K562 (cell line): Measurements from ENCODE around the gene EGF. TPM values are rescaled to one million over a fixed set of nuclear protein-coding genes. Genes with fewer than 3 reads are reported as not detected.

Experiments
- ATAC-seq: fragments of 200-7000 bp; cut with Tn5 transposase; 3 replicates; pipeline ENCODE4 v1.9.1; 2020; ENCODE audit warnings: moderate library complexity
- BruUV-seq: library from RNA; stranded (reverse); fragments of 400-500 nt; replicated peaks from 2 replicates; lab custom pipeline; 2021; lab: Mats Ljungman, UMichigan
- CTCF ChIA-PET: fragments of 300-600 bp; formaldehyde crosslinking; extraction: SDS; loops from one replicate; lab custom pipeline; 2021; ENCODE audit warnings: low intra/inter-chr PET ratio; lab: Yijun Ruan, JAX
- POLR2A ChIA-PET: fragments of 300-600, 350-650 bp; sonication (Branson Sonifier 250); formaldehyde crosslinking; extraction: SDS; loops from one replicate; lab custom pipeline; 2021; ENCODE audit warnings: antibody characterized with exemption, inconsistent platforms; lab: Yijun Ruan, JAX
- DNase-seq, 4 experiments: peaks; one replicate each; pipeline versions ENCODE4 v3.0.0 to v3.0.0-alpha.2; 2011 to 2018; ENCODE audit warnings: low spot score in 3 of 4, mixed read lengths in 3 of 4; ENCODE audit errors: extremely low read depth in 1 of 4
- FAIRE-seq: peaks from 2 replicates; lab custom pipeline; 2011; peaks lifted over from hg19 to GRCh38; lab: Jason Lieb, UNC
- H2AFZ ChIP-seq: 2 replicates; pipeline ENCODE4 v1.6.0; 2011; ENCODE audit warnings: low read depth, low read length, control low read depth, inconsistent platforms
- H3K27ac ChIP-seq: fragments of 200-600 bp; 3 replicates; pipeline ENCODE4 v1.8.0; 2011; ENCODE audit warnings: low read depth, mild to moderate bottlenecking, control low read depth, inconsistent platforms, low read length, moderate library complexity, mixed read lengths; ENCODE audit errors: extremely low read depth
- H3K27me3 ChIP-seq, 2 experiments: fragments of 300-600 bp in 1 of 2; 2 replicates in 1 of 2; 3 replicates in 1 of 2; pipeline versions ENCODE4 v1.6.0 to v1.8.0; 2011; ENCODE audit warnings: inconsistent platforms in 2 of 2, low read length in 2 of 2, mild to moderate bottlenecking in 1 of 2, mixed read lengths in 1 of 2, moderate library complexity in 1 of 2; ENCODE audit not compliant: control insufficient read depth in 2 of 2, insufficient read depth in 2 of 2
- H3K36me3 ChIP-seq: fragments of 300-600 bp; 3 replicates; pipeline ENCODE4 v1.8.0; 2011; ENCODE audit warnings: mild to moderate bottlenecking, low read length, inconsistent platforms; ENCODE audit not compliant: control insufficient read depth, insufficient read depth
- H3K4me1 ChIP-seq, 2 experiments: fragments of 200-600 bp in 1 of 2; replicated peaks in 1 of 2; 2 replicates in 1 of 2; 3 replicates in 1 of 2; pipeline versions ENCODE4 v1.5.1 to v1.8.0; 2011; ENCODE audit warnings: inconsistent platforms in 2 of 2, low read length in 2 of 2, mild to moderate bottlenecking in 1 of 2, mixed read lengths in 1 of 2, moderate library complexity in 1 of 2; ENCODE audit not compliant: control insufficient read depth in 2 of 2, insufficient read depth in 2 of 2
- H3K4me2 ChIP-seq: 2 replicates; pipeline ENCODE4 v1.6.1; 2011; ENCODE audit warnings: low read length, control low read depth, inconsistent platforms, mixed read lengths; ENCODE audit not compliant: insufficient read depth
- H3K4me3 ChIP-seq: fragments of 200-600 bp; sonication (generic), shearing (Covaris generic); 2 replicates; pipeline ENCODE4 v1.5.1; 2016; ENCODE audit warnings: control low read depth, inconsistent platforms
- H3K79me2 ChIP-seq: fragments of 200-600 bp; 3 replicates; pipeline ENCODE4 v1.8.0; 2011; ENCODE audit warnings: low read length, inconsistent platforms; ENCODE audit not compliant: control insufficient read depth, insufficient read depth
- H3K9ac ChIP-seq, 2 experiments: 2 replicates each; pipeline versions ENCODE4 v1.6.0 to v1.6.1; 2011; ENCODE audit warnings: low read depth in 2 of 2, low read length in 2 of 2, control low read depth in 1 of 2, inconsistent platforms in 1 of 2, mild to moderate bottlenecking in 1 of 2, mixed read lengths in 1 of 2; ENCODE audit not compliant: insufficient read depth in 1 of 2
- H3K9me1 ChIP-seq: one replicate; pipeline ENCODE4 v1.6.0; 2011; ENCODE audit warnings: inconsistent platforms, mild to moderate bottlenecking, low read length, moderate library complexity; ENCODE audit not compliant: control insufficient read depth, insufficient read depth
- H3K9me3 ChIP-seq: replicated peaks from 2 replicates; pipeline ENCODE4 v1.5.1; 2011; ENCODE audit warnings: low read depth, low read length, inconsistent platforms; ENCODE audit not compliant: control insufficient read depth, insufficient read depth
- H4K20me1 ChIP-seq: replicated peaks from 2 replicates; pipeline ENCODE4 v1.6.1; 2011; ENCODE audit warnings: low read length, inconsistent platforms, mixed read lengths; ENCODE audit not compliant: control insufficient read depth, insufficient read depth
- CREB3 ChIP-seq: fragments of 450-650 bp; conservative IDR thresholded peaks from 2 replicates; pipeline ENCODE4 v1.6.1; 2016; ENCODE audit warnings: missing genetic modification characterization, low read depth, mild to moderate bottlenecking, missing compliant biosample characterization, moderate library complexity
- IRF9 ChIP-seq: fragments of 450-650 bp; IDR thresholded peaks from 2 replicates; pipeline ENCODE4 v1.6.1; 2016; ENCODE audit warnings: missing biosample characterization, missing genetic modification characterization
- L3MBTL2 ChIP-seq: fragments of 450-650 bp; IDR thresholded peaks from 2 replicates; pipeline ENCODE4 v1.6.1; 2016; ENCODE audit warnings: mild to moderate bottlenecking, moderate library complexity
- MGA ChIP-seq: fragments of 450-650 bp; IDR thresholded peaks from 2 replicates; pipeline ENCODE4 v1.6.1; 2016; ENCODE audit warnings: mild to moderate bottlenecking, moderate library complexity
- SMAD4 ChIP-seq: fragments of 250-450 bp; sonication (Bioruptor Pico); conservative IDR thresholded peaks from 2 replicates; pipeline ENCODE4 v1.8.0; 2021; ENCODE audit warnings: inconsistent platforms, mild to moderate bottlenecking, moderate library complexity
- ZNF121 ChIP-seq: sonication (generic); formaldehyde crosslinking; conservative IDR thresholded peaks from 2 replicates; pipeline ENCODE4 v1.8.0; 2022; ENCODE audit warnings: missing genetic modification reagents
- ZNF134 ChIP-seq: fragments of 250-450 bp; sonication (Bioruptor Pico); conservative IDR thresholded peaks from 2 replicates; pipeline ENCODE4 v1.4.0; 2020
- WGBS: fragments of 100-300 bp; shearing (Covaris generic); methylation state at CpG from one replicate; pipeline ENCODE4 v1.1.6; 2016; ENCODE audit warnings: low coverage, mixed read lengths; ENCODE audit not compliant: insufficient coverage; ENCODE audit errors: missing lambda C conversion rate; 5-methylcytosine and 5-hydroxymethylcytosine counted together
- in situ Hi-C: fragments of 300-500 bp; cut with MboI; formaldehyde crosslinking; loops from 4 replicates; pipeline ENCODE4 v1.15.0; 2018; ENCODE audit warnings: inconsistent platforms, mixed read lengths
- intact Hi-C: fragments of 100-400 bp; cut with micrococcal nuclease; formaldehyde crosslinking; loops from 2 replicates; pipeline ENCODE4 v1.14.2; 2022
- polyA plus RNA-seq, 8 experiments: library from polyadenylated mRNA; depleted of rRNA in 4 of 8; stranded (reverse) in 5 of 8; unstranded in 3 of 8; fragments of >200 nt; fragmentation: Nextera tagmentation in 2 of 8; fragmentation: Illumina TruSeq in 1 of 8; extraction: Ambion mirVana in 2 of 8; extraction: Trizol in 1 of 8; gene quantifications; 2 replicates each; pipeline versions ENCODE4 v1.2.1 to v1.2.3, GENCODE V29; 2011 to 2014; ENCODE audit warnings: inconsistent platforms in 1 of 8, missing spikeins in 1 of 8
- total RNA-seq, 7 experiments: library from RNA; depleted of rRNA in 6 of 7; stranded (reverse); fragments of >200 nt in 6 of 7; fragmentation: Illumina TruSeq in 2 of 7; extraction: Trizol in 2 of 7; gene quantifications; 2 replicates each; pipeline versions ENCODE4 v1.2.1 to v1.2.3, GENCODE V29; 2011 to 2021; ENCODE audit warnings: low replicate concordance in 1 of 7

EGF gene
- total and polyA plus RNA-seq, 9 of the 15 experiments (the other 6 are each of a cell fraction or from before 2014, with no cell fraction given): 0.32 to 3.1 (median 1.3) TPM

GRCh38 chr4:109887071-109887470, 25.6 kb upstream of the EGF start:
- Histone ChIP-seq H3K9ac (no peak overlapping the region), H4K20me1 (no peaks in the 10 kb centered on the region), H3K9me1 (no peaks in the 10 kb centered on the region), H2AFZ (peak overlapping the region; percentile 34; the same call in 1 of the 2 replicates), H3K4me2 (no peak overlapping the region), H3K4me3 (no peak overlapping the region), H3K36me3 (no peaks in the 10 kb centered on the region), H3K27me3 (no peaks in the 10 kb centered on the region), H3K9me3 (no peaks in the 10 kb centered on the region), H3K4me1 (no peaks in the 10 kb centered on the region), H3K27ac (no peak overlapping the region), H3K79me2 (no peaks in the 10 kb centered on the region)
- DNase-seq (no peak), ATAC-seq (no peak), FAIRE-seq (no peak)
- ChIA-PET CTCF (no interaction called here), POLR2A (interaction anchor here (1.2 kb wide), 1 partner anchor 13 kb away, joined by 4 read pairs; no protein-coding TSS in a partner anchor)
- BruUV-seq: no TSS peak
- intact Hi-C loops: no loop called here
- no peak for TF ChIP-seq ZNF121 (CRISPR knock-in tag)
- peak; percentile 14; the same call in 1 of the 2 replicates for TF ChIP-seq L3MBTL2
- TF ChIP-seq IRF9 (tag): no peak
- peak; percentile 31; the same call in 1 of the 2 replicates for TF ChIP-seq MGA
- TF ChIP-seq CREB3 (tag): 0 out of 2 replicates have a peak, but pooled peaks have one; percentile 36
- no peak for TF ChIP-seq ZNF134 (CRISPR knock-in tag)
- 0 out of 2 replicates have a peak, but pooled peaks have one; percentile 31 for TF ChIP-seq SMAD4 (CRISPR knock-in tag)
- 12% methylated on average over 6 of the region's 6 CpGs for WGBS
- in situ Hi-C loops: no loop called here
